ENCODE data around the gene GAL3ST3. TPM values are rescaled to one million over a fixed set of nuclear protein-coding genes. Genes with fewer than 3 reads are reported as not detected.
"Not testable (repeated sequence)": the region's sequence is repeated elsewhere in the genome, so short reads cannot be mapped to it uniquely, and the experiment has no call there.

GAL3ST3 gene
- polyA plus RNA-seq, 1 donor, result 0.78 TPM

- DNase-seq (ENCODE audit: low read depth), result no peak
Observed at GRCh38 chr11:66044757-66045156, 4.2 kb downstream of the GAL3ST3 start.

- no peak for DNase-seq (ENCODE audit: low read depth)
Observed at GRCh38 chr11:66042996-66043906, 5.7 kb downstream of the GAL3ST3 start.

- DNase-seq (ENCODE audit: low read depth), result no peak
Observed at GRCh38 chr11:66042227-66042995, 6.5 kb downstream of the GAL3ST3 start.

- DNase-seq (ENCODE audit: low read depth), result no peak
Observed at GRCh38 chr11:66039765-66040164, 9.2 kb downstream of the GAL3ST3 start.

GRCh38 chr11:66037327-66037726 is 11.6 kb downstream of the GAL3ST3 start:
- no peak for DNase-seq (ENCODE audit: low read depth)

- DNase-seq (ENCODE audit: low read depth), result no peak
Observed at GRCh38 chr11:66036334-66036710, 12.6 kb downstream of the GAL3ST3 start.

GRCh38 chr11:66035653-66036333 is 13.2 kb downstream of the GAL3ST3 start:
- DNase-seq (ENCODE audit: low read depth), result no peak

- no peak for DNase-seq (ENCODE audit: low read depth)
Observed at GRCh38 chr11:66032957-66033735, 15.8 kb downstream of the GAL3ST3 start.

- DNase-seq (ENCODE audit: low read depth), result no peak
Observed at GRCh38 chr11:66026017-66026529, 22.9 kb downstream of the GAL3ST3 start, which contains the start of gene CATSPER1. Gene CATSPER1 (minus strand): TSS chr11:66026479. CDS start chr11:66026379, 100 bp downstream.

- not testable (repeated sequence) for DNase-seq (ENCODE audit: low read depth)
Observed at GRCh38 chr11:66023186-66023440, 25.8 kb downstream of the GAL3ST3 start.

GRCh38 chr11:66022401-66023185 is 26.4 kb downstream of the GAL3ST3 start:
- DNase-seq (ENCODE audit: low read depth), result no peak

- DNase-seq (ENCODE audit: low read depth), result no peak
Observed at GRCh38 chr11:66020618-66021357, 28.2 kb downstream of the GAL3ST3 start.

GRCh38 chr11:66020212-66020611 is 28.7 kb downstream of the GAL3ST3 start:
- DNase-seq (ENCODE audit: low read depth), result no peak

- no peak for DNase-seq (ENCODE audit: low read depth)
Observed at GRCh38 chr11:66017321-66017720, 31.6 kb downstream of the GAL3ST3 start.

- no peak for DNase-seq (ENCODE audit: low read depth)
Observed at GRCh38 chr11:66016793-66017177, 32.2 kb downstream of the GAL3ST3 start.

GRCh38 chr11:66015936-66016792 is 32.8 kb downstream of the GAL3ST3 start:
- no peak for DNase-seq (ENCODE audit: low read depth)

- no peak for DNase-seq (ENCODE audit: low read depth)
Observed at GRCh38 chr11:66015454-66015881, 33.5 kb downstream of the GAL3ST3 start.

GRCh38 chr11:66014804-66015453 is 34.0 kb downstream of the GAL3ST3 start:
- DNase-seq (ENCODE audit: low read depth), result no peak
